Measurements from ENCODE around the gene ZBP1.

Gene ZBP1

GRCh38 chr20:57561356-57562279 is 58.6 kb downstream of the ZBP1 start:
- no peak for DNase-seq (ENCODE audit: low read depth in 1 of 2, low spot score in 1 of 2)

GRCh38 chr20:57560554-57561355 is 59.5 kb downstream of the ZBP1 start, which contains the start of gene PCK1:
PCK1 (plus strand) TSS chr20:57561110; CDS start chr20:57561412, 302 bp downstream.
- no peak for DNase-seq (ENCODE audit: low read depth in 1 of 2, low spot score in 1 of 2)

GRCh38 chr20:57559658-57560553 is 60.3 kb downstream of the ZBP1 start:
- DNase-seq (ENCODE audit: low read depth in 1 of 2, low spot score in 1 of 2), result no peak

GRCh38 chr20:57559289-57559634 is 61.0 kb downstream of the ZBP1 start:
- DNase-seq (ENCODE audit: low read depth in 1 of 2, low spot score in 1 of 2), result no peak

- no peak for DNase-seq (ENCODE audit: low read depth in 1 of 2, low spot score in 1 of 2)
These were observed 61.5 kb downstream of the ZBP1 start for GRCh38 chr20:57558614-57559288.

- DNase-seq (ENCODE audit: low read depth in 1 of 2, low spot score in 1 of 2), result no peak
These were observed 62.2 kb downstream of the ZBP1 start for GRCh38 chr20:57557926-57558613.

- no peak for DNase-seq (ENCODE audit: low read depth in 1 of 2, low spot score in 1 of 2)
These were observed 63.3 kb downstream of the ZBP1 start for GRCh38 chr20:57556980-57557274.

GRCh38 chr20:57555457-57556184 is 64.6 kb downstream of the ZBP1 start:
- DNase-seq (ENCODE audit: low read depth in 1 of 2, low spot score in 1 of 2), result no peak

Measured in stimulated activated CD4-positive, alpha-beta T cell treated with anti-CD3 and anti-CD28 coated beads, Interleukin-15, amount 100 ng/mL, for 1 hour (primary cell).